ENCODE results near the gene C6orf120.

Gene C6orf120

GRCh38 chr6:169657284-169657610, 44.7 kb upstream of the C6orf120 start:
- no peak for DNase-seq
- H3K36me3 ChIP-seq: peaks cover 0 to 61% (median 23%) of the 10 kb centered on the region in 3 donors
- TF ChIP-seq CTCF (IDR thresholded peaks at IDR 0.05): no peak
- H3K4me3 ChIP-seq: no peak overlapping the region
- no peaks in the 10 kb centered on the region for H3K9me3 ChIP-seq
- H3K27ac ChIP-seq: no peak overlapping the region
- no peaks in the 10 kb centered on the region for H3K27me3 ChIP-seq
- intact Hi-C loops (cut with DNase I; ENCODE audit: low total_unique reads): no loop called here
- H3K4me1 ChIP-seq: peaks cover 0 to 6% (median 4%) of the 10 kb centered on the region in 4 donors

- H3K9me3 ChIP-seq: no peaks in the 10 kb centered on the region
- H3K4me1 ChIP-seq: peaks cover 0 to 6% (median 0%) of the 10 kb centered on the region in 4 donors
- DNase-seq: no peak
- peaks cover 10 to 80% (median 32%) of the 10 kb centered on the region in 3 donors for H3K36me3 ChIP-seq
- no peak for TF ChIP-seq CTCF (IDR thresholded peaks at IDR 0.05)
- no peaks in the 10 kb centered on the region for H3K27me3 ChIP-seq
- H3K4me3 ChIP-seq: no peak overlapping the region
- intact Hi-C loops (cut with DNase I; ENCODE audit: low total_unique reads): no loop called here
- no peak overlapping the region for H3K27ac ChIP-seq
Observed at GRCh38 chr6:169659820-169660610, 41.9 kb upstream of the C6orf120 start.

- peaks cover 10 to 89% (median 36%) of the 10 kb centered on the region in 3 donors for H3K36me3 ChIP-seq
- intact Hi-C loops (cut with DNase I; ENCODE audit: low total_unique reads): no loop called here
- DNase-seq: no peak
Observed at GRCh38 chr6:169660751-169661390, 41.1 kb upstream of the C6orf120 start.

GRCh38 chr6:169661391-169661756, 40.6 kb upstream of the C6orf120 start:
- intact Hi-C loops (cut with DNase I; ENCODE audit: low total_unique reads): no loop called here
- H3K4me1 ChIP-seq: no peaks in the 10 kb centered on the region
- H3K27ac ChIP-seq: no peak overlapping the region
- H3K27me3 ChIP-seq: no peaks in the 10 kb centered on the region
- no peak overlapping the region for H3K4me3 ChIP-seq
- peaks cover 10 to 89% (median 38%) of the 10 kb centered on the region in 3 donors for H3K36me3 ChIP-seq
- DNase-seq: no peak
- no peaks in the 10 kb centered on the region for H3K9me3 ChIP-seq
- TF ChIP-seq CTCF (IDR thresholded peaks at IDR 0.05): no peak

More at GRCh38 chr6:169660751-169661390, 41.1 kb upstream of the C6orf120 start:
- H3K4me1 ChIP-seq: peaks cover 0 to 1% (median 0%) of the 10 kb centered on the region in 4 donors
- no peak overlapping the region for H3K4me3 ChIP-seq
- no peaks in the 10 kb centered on the region for H3K9me3 ChIP-seq
- no peak overlapping the region for H3K27ac ChIP-seq
- TF ChIP-seq CTCF (IDR thresholded peaks at IDR 0.05): no peak
- no peaks in the 10 kb centered on the region for H3K27me3 ChIP-seq

GRCh38 chr6:169663468-169663867, 38.5 kb upstream of the C6orf120 start:
- Histone ChIP-seq H3K4me3 (no peak overlapping the region), H3K4me1 (no peaks in the 10 kb centered on the region), H3K9me3 (no peaks in the 10 kb centered on the region), H3K27me3 (no peaks in the 10 kb centered on the region), H3K36me3 (peaks cover 16 to 89% (median 52%) of the 10 kb centered on the region in 3 donors), H3K27ac (no peak overlapping the region)
- no peak for TF ChIP-seq CTCF (IDR thresholded peaks at IDR 0.05)
- intact Hi-C loops (cut with DNase I; ENCODE audit: low total_unique reads): no loop called here
- DNase-seq: no peak

All from tibial artery (tissue), 4 donors.